Ovary (tissue), 10 donors: ENCODE data around the gene MAFF. TPM values are rescaled to one million over a fixed set of nuclear protein-coding genes. Genes with fewer than 3 reads are reported as not detected.
A peak's percentile ranks its signal among the peaks of the same experiment; 100 is the strongest.
"Not testable (repeated sequence)": the region's sequence is repeated elsewhere in the genome, so short reads cannot be mapped to it uniquely, and the experiment has no call there.

Experiments
- DNase-seq, 5 donors: peaks; one replicate each; pipeline ENCODE4 v3.0.0-alpha.2; 2019 to 2020
- H3K27ac ChIP-seq, 2 donors: fragments of 200-600 bp; one replicate each; pipeline versions ENCODE4 v1.5.1 to v1.8.0; 2019 to 2022
- H3K27me3 ChIP-seq: fragments of 200-600 bp; one replicate; pipeline ENCODE4 v1.8.0; 2022
- H3K36me3 ChIP-seq: fragments of 200-600 bp; sonication (generic); one replicate; pipeline ENCODE4 v1.5.1; 2019
- H3K4me1 ChIP-seq: one replicate; pipeline ENCODE4 v1.8.1; 2013; ENCODE audit warnings: mild to moderate bottlenecking, moderate library complexity; ENCODE audit not compliant: insufficient read depth
- H3K4me3 ChIP-seq: fragments of 200-600 bp; sonication (generic); one replicate; pipeline ENCODE4 v1.5.1; 2017
- H3K9me3 ChIP-seq, 2 donors: fragments of 200-600 bp in 1 of 2; sonication (generic) in 1 of 2; one replicate each; pipeline versions ENCODE4 v1.5.1 to v1.8.1; 2013 to 2019; ENCODE audit warnings: mild to moderate bottlenecking in 1 of 2, moderate library complexity in 1 of 2
- EP300 ChIP-seq: sonication (generic); formaldehyde crosslinking; IDR thresholded peaks from one replicate; pipeline ENCODE4 v1.6.1; 2017; ENCODE audit warnings: antibody characterized with exemption
- POLR2A ChIP-seq: fragments of 450-650 bp; IDR thresholded peaks from one replicate; pipeline ENCODE4 v1.6.1; 2017; ENCODE audit warnings: antibody characterized with exemption, mild to moderate bottlenecking, moderate library complexity
- WGBS, 3 donors: extraction: QIAGEN DNeasy Blood & Tissue Kit in 1 of 3; methylation state at CpG; one replicate each; pipeline versions ENCODE4 v1.1.5 to v1.1.7; 2013 to 2017; 5-methylcytosine and 5-hydroxymethylcytosine counted together
- intact Hi-C, 4 donors: fragments of 100-400 bp; cut with DNase I; formaldehyde crosslinking; loops; one replicate each; pipeline versions ENCODE4 v1.11.0 to v1.15.1; 2022 to 2023
- long read RNA-seq, 3 donors: library from polyadenylated mRNA in 2 of 3; unstranded in 2 of 3; transcript quantifications; one replicate each; pipeline ENCODE4 v2.0.0 and lab custom pipeline, GENCODE V29; 2021 to 2026
- polyA plus RNA-seq, 2 donors: library from polyadenylated mRNA; stranded (reverse); fragments of 200-250 nt in 1 of 2; fragments of 350-450 nt in 1 of 2; fragmentation: Illumina TruSeq in 1 of 2; extraction: RNeasy Lipid Tissue Mini Kit (QIAGEN cat#74804) in 1 of 2; gene quantifications; one replicate each; pipeline ENCODE4 v1.2.3, GENCODE V29; 2013 to 2014
- total RNA-seq, 7 donors: library from RNA; depleted of rRNA in 2 of 7; stranded (reverse); fragments of >200 nt in 2 of 7; fragmentation: NEBNext Ultra II Directional in 3 of 7; extraction: Animal tissue kit (Norgen Biotek cat#: 25700) in 3 of 7; gene quantifications; one replicate each; pipeline versions ENCODE4 v1.1.0 to v1.2.4, GENCODE V29; 2016 to 2023
- TF ChIP-seq, protein P1 (sequence below), 3 donors: fragments of 450-650 bp in 2 of 3; fragments of 200-600 bp in 1 of 3; IDR thresholded peaks; one replicate each; pipeline versions ENCODE4 v1.5.1 to v1.8.0; 2016 to 2022; ENCODE audit warnings: antibody characterized with exemption in 3 of 3, mild to moderate bottlenecking in 1 of 3
- donor health status: DM: no; HTN: no; CAD: no; lungs with moderate emphysema.
- donor health status: DM: no; HTN: no; CAD: no.
- donor health status: Bipolar disorder and iron deficiency.
- donor health status: DM: yes; HTN: yes; CAD: no.
- donor health status: DM: no; HTN: no; CAD: no.
- donor health status: DM: yes; HTN: yes; CAD: no.

MAFF gene
- total RNA-seq (100 to 1,000 TPM in 1 of 7 donors, 10 to 100 TPM in 6; 15.0 to 153 (median 19.4) TPM), polyA plus RNA-seq (10 to 100 TPM; 13.3 to 25.2 TPM)
- long read RNA-seq, donor 1, transcript MAFF-201 (3 exons, 2,490 nt): major isoform, 8 of 17 reads
- long read RNA-seq, donor 1, partial matches to known transcripts: 2 of 17 reads
- long read RNA-seq, donor 1, other reads (novel, unspliced or antisense): 6 of 17 reads
- long read RNA-seq, donor 2, partial matches to known transcripts: 0 of 11 reads
- long read RNA-seq, donor 2, other reads (novel, unspliced or antisense): 9 of 11 reads
- long read RNA-seq, donor 3, transcript MAFF-201 (3 exons, 2,490 nt): major isoform, 39 of 47 reads
- long read RNA-seq, donor 3, partial matches to known transcripts: 5 of 47 reads
- long read RNA-seq, donor 3, other reads (novel, unspliced or antisense): 2 of 47 reads

DNA sequence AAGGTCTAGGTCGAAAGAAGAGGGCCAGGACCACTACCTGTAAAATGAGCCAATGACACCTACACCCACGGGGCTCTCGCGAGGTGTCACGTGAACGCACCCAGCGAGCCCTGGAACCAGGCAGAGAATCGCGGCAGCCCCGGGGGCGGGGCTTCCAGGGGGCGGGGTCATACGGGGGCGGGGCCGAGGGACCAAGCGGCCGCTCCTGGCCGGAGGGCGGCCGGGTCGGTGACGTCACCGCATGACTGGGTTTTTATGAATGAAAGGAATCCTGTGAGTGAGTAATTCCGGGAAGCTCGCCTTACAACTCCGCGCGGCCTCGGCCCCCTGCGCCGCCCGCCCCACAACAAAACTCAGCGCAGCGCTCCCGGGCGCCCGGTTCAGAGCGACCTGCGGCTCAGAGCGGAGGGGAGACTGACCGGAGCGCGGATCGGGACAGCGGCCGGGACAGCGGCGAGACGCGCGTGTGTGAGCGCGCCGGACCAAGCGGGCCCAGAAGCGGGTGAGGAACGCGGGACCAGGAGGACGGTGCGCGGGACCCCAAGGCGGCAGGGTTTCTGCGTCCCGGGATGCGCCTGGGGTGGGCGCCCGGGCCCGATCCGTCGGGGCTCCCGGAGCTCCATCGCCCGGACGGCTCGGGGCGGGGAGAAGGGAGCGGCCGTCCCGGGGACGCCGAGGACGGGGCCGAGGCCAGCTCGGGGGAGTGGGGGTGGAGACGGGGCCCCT is at the start of gene MAFF:
Gene MAFF (plus strand): TSS at position 284 of the 726 bp plus-strand sequence. CDS start 11,860 bp downstream, outside the sequence.
- Histone ChIP-seq H3K9me3 (no peaks in the 10 kb centered on the region), H3K4me1 (peaks cover 22% of the 10 kb centered on the region), H3K27me3 (no peaks in the 10 kb centered on the region), H3K4me3 (peak within 1 kb of the TSS; percentile 99), H3K36me3 (no peaks in the 10 kb centered on the region), H3K27ac (peak within 1 kb of the TSS; percentile 99 to 100)
- peak; percentile 98 to 99 (median 99) for DNase-seq
- TF ChIP-seq POLR2A: peak; percentile 97
- TF ChIP-seq EP300: peak; percentile 84
- TF ChIP-seq, protein P1, sequence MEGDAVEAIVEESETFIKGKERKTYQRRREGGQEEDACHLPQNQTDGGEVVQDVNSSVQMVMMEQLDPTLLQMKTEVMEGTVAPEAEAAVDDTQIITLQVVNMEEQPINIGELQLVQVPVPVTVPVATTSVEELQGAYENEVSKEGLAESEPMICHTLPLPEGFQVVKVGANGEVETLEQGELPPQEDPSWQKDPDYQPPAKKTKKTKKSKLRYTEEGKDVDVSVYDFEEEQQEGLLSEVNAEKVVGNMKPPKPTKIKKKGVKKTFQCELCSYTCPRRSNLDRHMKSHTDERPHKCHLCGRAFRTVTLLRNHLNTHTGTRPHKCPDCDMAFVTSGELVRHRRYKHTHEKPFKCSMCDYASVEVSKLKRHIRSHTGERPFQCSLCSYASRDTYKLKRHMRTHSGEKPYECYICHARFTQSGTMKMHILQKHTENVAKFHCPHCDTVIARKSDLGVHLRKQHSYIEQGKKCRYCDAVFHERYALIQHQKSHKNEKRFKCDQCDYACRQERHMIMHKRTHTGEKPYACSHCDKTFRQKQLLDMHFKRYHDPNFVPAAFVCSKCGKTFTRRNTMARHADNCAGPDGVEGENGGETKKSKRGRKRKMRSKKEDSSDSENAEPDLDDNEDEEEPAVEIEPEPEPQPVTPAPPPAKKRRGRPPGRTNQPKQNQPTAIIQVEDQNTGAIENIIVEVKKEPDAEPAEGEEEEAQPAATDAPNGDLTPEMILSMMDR (IDR thresholded peaks at IDR 0.05): no peak
- 1% methylated on average over 38 to 85 of the region's 85 CpGs for WGBS, 3 donors
- intact Hi-C loops: loop anchor here in 2 of 4 donors (10.0 kb wide), 3 partner anchors 53 to 357 kb away; partner anchors contain the start of genes ANKRD54 (in 1 of the 2) and EIF3L (in 1 of the 2)

DNA sequence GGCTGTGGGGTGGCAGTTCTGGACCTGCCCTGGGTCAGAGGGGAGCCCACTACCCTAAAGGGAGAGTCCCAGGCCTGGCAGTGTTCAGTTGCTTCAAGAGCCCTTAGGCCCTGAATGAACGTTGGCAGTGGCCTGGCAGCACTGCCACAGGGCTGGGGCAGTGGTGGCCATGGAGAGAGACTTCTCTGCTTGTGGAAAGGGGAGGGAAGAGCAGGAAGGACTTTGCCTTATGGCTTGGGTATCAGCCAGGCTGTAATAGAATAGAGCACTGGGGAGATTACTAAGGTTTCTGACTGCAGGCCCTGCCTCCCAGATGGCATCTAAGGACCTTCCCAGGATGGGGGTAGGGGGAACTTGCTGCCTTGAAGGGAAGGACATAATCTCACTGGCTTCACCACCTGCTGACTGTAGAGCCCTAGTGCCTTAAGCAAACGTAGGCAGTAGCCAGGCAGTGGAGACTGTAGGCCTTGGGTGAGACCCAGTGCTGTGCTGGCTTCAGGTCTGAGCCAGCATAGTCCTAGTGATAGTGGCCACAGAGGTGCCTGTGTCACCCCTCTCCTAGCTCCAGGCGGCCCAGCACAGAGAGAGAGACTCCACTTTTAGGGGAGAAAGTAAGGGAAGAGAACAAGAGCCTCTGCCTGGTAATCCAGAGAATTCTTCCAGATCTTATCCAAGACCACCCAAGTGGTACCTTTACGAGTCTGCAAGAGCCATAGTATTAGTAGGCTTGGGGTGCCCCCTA is 47.8 kb upstream of the MAFF start:
- H3K27me3 ChIP-seq: no peaks in the 10 kb centered on the region
- H3K4me3 ChIP-seq: no peak overlapping the region
- H3K4me1 ChIP-seq: no peaks in the 10 kb centered on the region
- 53 to 71% (median 61%) methylated on average over 4 of the region's 4 CpGs for WGBS, 3 donors
- H3K36me3 ChIP-seq: no peaks in the 10 kb centered on the region
- DNase-seq: peak in 1 of 5 donors; percentile 7
- H3K27ac ChIP-seq: no peak overlapping the region
- TF ChIP-seq POLR2A: no peak
- TF ChIP-seq EP300: no peak
- TF ChIP-seq, protein P1 (IDR thresholded peaks at IDR 0.05): no peak
- intact Hi-C loops: no loop called here
- H3K9me3 ChIP-seq: no peaks in the 10 kb centered on the region

DNA sequence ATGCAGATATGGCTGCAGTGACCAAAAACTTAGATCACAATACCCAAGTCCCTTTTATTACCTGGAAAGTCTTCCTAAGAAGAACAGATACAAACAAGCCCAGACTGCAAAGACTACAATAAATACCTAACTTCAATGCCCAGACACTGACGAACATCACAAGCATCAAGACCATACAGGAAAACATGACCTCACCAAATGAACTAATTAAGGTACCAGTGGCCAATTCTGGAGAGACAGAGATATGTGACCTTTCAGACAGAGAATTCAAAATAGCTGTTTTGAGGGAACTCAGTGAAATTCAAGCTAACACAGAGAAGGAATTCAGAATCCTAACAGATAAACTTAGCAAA is 47.3 kb upstream of the MAFF start:
- H3K4me3 ChIP-seq, H3K36me3 ChIP-seq, H3K9me3 ChIP-seq, intact Hi-C loops, H3K27me3 ChIP-seq, H3K4me1 ChIP-seq, H3K27ac ChIP-seq, DNase-seq: not testable (repeated sequence)
- 55 to 66% (median 65%) methylated on average over 1 of the region's 1 CpG for WGBS, 3 donors

DNA sequence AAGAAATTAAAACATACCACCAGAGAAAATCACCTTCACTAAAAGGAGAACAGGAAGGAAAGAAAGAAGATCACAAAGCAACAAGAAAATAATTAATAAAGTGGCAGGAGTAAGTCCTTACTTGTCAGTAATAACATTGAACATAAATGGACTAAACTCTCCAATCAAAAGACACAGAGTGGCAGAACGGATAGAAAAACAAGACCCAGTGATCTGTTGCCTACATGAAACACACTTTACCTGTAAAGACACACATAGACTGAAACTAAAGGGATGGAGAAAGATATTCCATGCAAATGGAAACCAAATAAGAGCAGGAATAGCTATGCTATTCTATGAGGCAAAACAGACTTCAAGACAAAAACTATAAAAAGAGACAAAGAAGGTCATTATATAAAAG is 46.1 kb upstream of the MAFF start:
- H3K9me3 ChIP-seq: no peaks in the 10 kb centered on the region
- H3K27ac ChIP-seq: no peak overlapping the region
- H3K36me3 ChIP-seq: no peaks in the 10 kb centered on the region
- no peak overlapping the region for H3K4me3 ChIP-seq
- no peaks in the 10 kb centered on the region for H3K27me3 ChIP-seq
- no peak for TF ChIP-seq EP300
- TF ChIP-seq, protein P1 (IDR thresholded peaks at IDR 0.05): no peak
- no peak for TF ChIP-seq POLR2A
- 89 to 97% (median 95%) methylated on average over 1 of the region's 1 CpG for WGBS, 3 donors
- intact Hi-C loops: no loop called here
- no peaks in the 10 kb centered on the region for H3K4me1 ChIP-seq
- no peak for DNase-seq
